Stimulated activated naive CD8-positive, alpha-beta T cell treated with anti-CD3 and anti-CD28 coated beads, Interleukin-15, amount 100 ng/mL, for 72 hours (primary cell): ENCODE measurements around the gene GSTM4.
"Not testable (repeated sequence)": the region's sequence is repeated elsewhere in the genome, so short reads cannot be mapped to it uniquely, and the experiment has no call there.

Source experiments
- ATAC-seq: fragments of 150-1000 bp; cut with Tn5 transposase; 2 replicates; pipeline ENCODE4 v1.10.0; 2021; ENCODE audit warnings: mild to moderate bottlenecking, moderate library complexity
- DNase-seq, 2 donors: peaks; one replicate each; pipeline ENCODE4 v3.0.0; 2021 to 2022
- H3K27ac Mint-ChIP-seq, 2 donors: one replicate each; pipeline ENCODE4 v1.8.0; 2022; ENCODE audit warnings: mild to moderate bottlenecking in 2 of 2, mixed read lengths in 2 of 2, moderate library complexity in 2 of 2
- H3K27me3 Mint-ChIP-seq: one replicate; pipeline ENCODE4 v1.8.0; 2022; ENCODE audit warnings: mixed read lengths
- H3K4me1 Mint-ChIP-seq: one replicate; pipeline ENCODE4 v1.8.0; 2022; ENCODE audit warnings: mild to moderate bottlenecking, mixed read lengths
- H3K4me3 Mint-ChIP-seq, 2 donors: one replicate each; pipeline ENCODE4 v1.8.0; 2022; ENCODE audit warnings: mild to moderate bottlenecking in 2 of 2, mixed read lengths in 2 of 2, moderate library complexity in 1 of 2
- H3K9me3 Mint-ChIP-seq, 2 donors: one replicate each; pipeline ENCODE4 v1.8.0; 2022; ENCODE audit warnings: mixed read lengths in 2 of 2

The GSTM4 gene

DNA sequence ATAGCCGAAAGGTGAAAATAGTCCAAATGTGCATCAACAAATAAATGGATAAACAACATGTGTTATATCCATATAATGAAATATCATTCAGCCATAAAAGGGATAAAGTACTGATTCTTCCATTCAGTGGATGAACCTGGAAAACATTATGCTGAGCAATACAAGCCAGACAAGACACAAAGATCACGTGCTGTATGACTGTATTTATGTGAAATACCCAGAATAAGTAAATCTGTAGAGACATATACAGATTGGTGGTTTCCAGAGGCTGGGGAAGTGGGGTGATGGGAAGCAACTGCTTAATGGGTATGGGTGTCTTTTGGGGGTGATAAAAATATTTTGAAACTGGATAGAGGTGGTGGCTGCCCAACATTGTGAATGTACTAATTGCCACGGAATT is 13.3 kb upstream of the GSTM4 start:
- no peak for ATAC-seq

DNA sequence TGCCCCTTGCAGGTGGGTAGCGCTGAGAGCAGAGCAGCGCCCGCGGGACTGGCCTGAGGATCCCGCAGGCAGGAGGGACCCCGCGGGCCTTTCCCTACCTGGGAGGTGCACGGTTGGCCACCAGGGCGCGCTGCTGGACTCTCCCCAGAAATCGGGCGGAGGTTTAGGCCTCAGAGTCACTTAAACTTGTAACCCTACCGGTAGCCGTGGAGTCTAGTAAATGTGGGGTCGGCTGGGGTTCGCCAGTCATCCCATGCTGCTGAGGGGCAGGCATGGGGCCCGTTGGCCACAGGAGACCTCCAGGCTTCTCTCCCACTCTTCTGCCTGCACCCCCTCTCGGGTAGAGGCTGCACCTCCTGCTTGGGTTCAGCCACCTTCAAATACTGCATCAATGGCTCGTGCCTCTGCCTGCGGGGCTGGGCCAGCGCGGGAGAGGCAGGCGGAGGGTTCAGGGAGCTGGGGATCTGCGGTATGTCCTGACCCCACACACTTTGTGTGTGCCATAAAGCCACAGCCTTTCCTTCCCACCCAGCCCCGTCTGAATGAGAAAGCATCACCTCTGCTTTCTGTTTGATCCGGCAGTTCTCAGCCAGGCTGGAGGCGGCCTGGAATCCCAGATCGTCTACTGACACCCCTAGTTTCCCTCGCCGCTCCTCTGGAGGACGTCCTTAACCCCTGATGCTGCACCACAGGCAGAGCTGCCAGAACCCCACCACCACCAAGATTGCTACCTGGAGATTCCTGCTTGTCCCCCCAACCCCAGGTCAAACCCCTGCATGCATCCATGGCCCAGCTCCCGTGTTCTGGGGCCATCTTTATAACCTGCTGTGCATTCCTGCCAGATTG is 12.3 kb upstream of the GSTM4 start:
- no peak overlapping the region for H3K4me3 Mint-ChIP-seq
- H3K27ac Mint-ChIP-seq = no peak overlapping the region
- peaks cover 21% of the 10 kb centered on the region for H3K27me3 Mint-ChIP-seq
- DNase-seq = peak; percentile 85 to 88
- no peaks in the 10 kb centered on the region for H3K9me3 Mint-ChIP-seq
- peaks cover 24% of the 10 kb centered on the region for H3K4me1 Mint-ChIP-seq
- peak; percentile 98 for ATAC-seq

More for the DNA sequence above, 13.3 kb upstream of the GSTM4 start:
- Mint-ChIP-seq H3K27me3 (peaks cover 21% of the 10 kb centered on the region), H3K9me3 (no peaks in the 10 kb centered on the region), H3K27ac (no peak overlapping the region), H3K4me1 (peaks cover 24% of the 10 kb centered on the region), H3K4me3 (no peak overlapping the region)
- no peak for DNase-seq

DNA sequence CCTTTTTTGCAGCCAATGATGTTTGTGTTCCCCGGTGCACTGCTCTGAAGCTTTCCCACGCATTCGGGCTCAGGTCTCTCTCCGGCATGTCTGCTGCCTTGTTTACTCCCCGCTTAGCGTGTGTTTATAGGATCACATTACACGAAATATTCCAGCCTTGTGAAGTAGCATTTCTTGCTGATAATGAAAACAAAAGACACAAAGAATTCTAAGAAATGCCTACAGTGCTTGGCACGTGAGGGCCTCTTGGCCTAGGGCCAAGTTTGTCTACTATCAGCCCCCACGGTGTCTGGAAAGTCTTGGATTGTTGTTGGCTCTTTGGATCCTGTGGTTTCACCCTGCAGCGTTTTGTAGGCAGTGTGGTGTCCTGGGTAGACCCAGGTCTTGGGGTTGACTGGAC is 11.2 kb upstream of the GSTM4 start:
- Mint-ChIP-seq H3K4me3 (no peak overlapping the region), H3K4me1 (peaks cover 24% of the 10 kb centered on the region), H3K9me3 (no peaks in the 10 kb centered on the region), H3K27me3 (peaks cover 21% of the 10 kb centered on the region), H3K27ac (no peak overlapping the region)
- no peak for DNase-seq
- no peak for ATAC-seq

DNA sequence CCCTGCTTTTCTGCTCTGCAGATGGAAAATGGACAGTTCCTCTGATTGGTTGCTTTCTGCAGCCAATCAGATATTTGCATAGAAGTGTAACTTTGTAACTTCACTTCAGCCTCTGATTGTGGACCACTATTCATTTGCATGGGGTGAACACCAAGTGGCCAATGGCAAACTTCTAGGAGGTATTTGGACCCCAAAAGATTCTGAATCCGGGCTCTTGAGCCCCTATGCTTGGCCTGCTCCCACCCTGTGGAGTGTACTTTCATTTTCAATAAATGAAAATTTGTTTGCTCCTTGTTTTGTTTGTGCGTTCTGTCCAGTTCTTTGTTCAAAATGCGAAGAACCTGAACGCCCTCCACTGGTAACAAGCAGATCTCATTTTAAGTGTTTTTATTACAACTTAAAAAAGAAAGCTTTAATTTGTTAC is 6.4 kb upstream of the GSTM4 start:
- no peaks in the 10 kb centered on the region for H3K9me3 Mint-ChIP-seq
- peaks cover 26% of the 10 kb centered on the region for H3K27me3 Mint-ChIP-seq
- ATAC-seq = no peak
- DNase-seq = no peak
- no peak overlapping the region for H3K4me3 Mint-ChIP-seq
- peaks cover 6% of the 10 kb centered on the region for H3K4me1 Mint-ChIP-seq
- H3K27ac Mint-ChIP-seq = no peak overlapping the region

DNA sequence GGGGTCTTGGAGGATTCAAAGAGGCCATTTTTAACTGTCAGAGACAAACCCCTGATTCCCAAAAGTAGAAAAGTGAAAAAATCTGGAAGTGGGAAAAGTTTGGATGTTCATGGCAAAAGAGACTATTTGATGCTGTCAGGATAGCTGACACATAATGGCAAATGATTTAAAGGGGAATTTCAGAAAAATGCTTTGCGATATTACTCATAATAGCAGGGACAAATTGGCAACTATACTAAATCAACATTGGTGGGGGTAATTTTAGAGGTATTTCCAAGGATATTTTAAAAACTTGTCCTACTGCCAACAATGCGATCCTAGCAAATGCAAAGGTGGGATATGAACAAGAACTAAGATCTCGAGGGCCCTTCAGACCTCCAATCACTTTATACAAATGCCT is 5.3 kb upstream of the GSTM4 start:
- no peak for ATAC-seq
- Mint-ChIP-seq H3K9me3 (no peaks in the 10 kb centered on the region), H3K4me1 (peaks cover 15% of the 10 kb centered on the region), H3K4me3 (no peak overlapping the region), H3K27me3 (peaks cover 16% of the 10 kb centered on the region), H3K27ac (no peak overlapping the region)
- DNase-seq = no peak

DNA sequence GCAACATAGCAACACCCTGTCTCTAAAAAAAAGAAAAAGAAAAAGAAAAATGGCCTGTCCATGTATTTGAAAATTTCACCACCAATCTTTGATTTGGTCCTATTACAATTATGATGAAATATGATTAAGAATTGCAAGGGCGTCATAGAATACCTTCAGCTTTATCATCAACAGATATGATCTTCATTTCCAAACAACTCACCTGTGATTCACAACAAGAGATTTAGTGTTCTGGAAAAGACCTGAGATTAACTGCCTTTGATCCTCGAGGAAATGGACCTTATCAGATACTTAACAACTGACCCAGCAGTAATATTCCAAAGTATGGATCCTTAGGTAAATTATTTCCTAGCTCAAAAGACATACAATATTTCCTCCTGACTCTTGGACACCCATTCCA is 3.5 kb upstream of the GSTM4 start:
- Mint-ChIP-seq H3K27ac (no peak overlapping the region), H3K9me3 (no peaks in the 10 kb centered on the region), H3K4me1 (peaks cover 29% of the 10 kb centered on the region)

DNA sequence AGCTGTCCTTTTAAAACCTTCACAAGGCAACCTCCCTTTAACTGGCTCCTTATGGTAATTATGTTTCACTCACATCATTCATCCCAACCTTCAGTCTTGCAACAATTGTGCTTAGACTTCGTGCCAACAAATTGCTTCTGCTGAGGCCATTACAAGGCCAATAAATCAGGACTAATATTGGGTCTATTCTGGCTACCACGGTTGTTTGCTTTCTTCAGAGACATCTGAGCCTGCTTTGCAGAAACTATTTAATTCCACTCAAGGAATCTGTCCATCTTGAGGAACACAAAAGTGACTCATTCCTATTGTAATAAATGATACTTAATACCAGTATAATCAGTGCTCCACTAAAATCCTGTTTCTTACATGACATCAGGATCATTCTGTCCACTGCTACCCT is 2.6 kb upstream of the GSTM4 start:
- no peak for ATAC-seq
- Mint-ChIP-seq H3K27ac (peak overlapping the region in 1 of 2 donors; percentile 24), H3K27me3 (peaks cover 16% of the 10 kb centered on the region), H3K4me1 (peaks cover 29% of the 10 kb centered on the region), H3K9me3 (no peaks in the 10 kb centered on the region), H3K4me3 (no peak overlapping the region)
- DNase-seq = no peak

More for the DNA sequence above, 3.5 kb upstream of the GSTM4 start:
- no peak overlapping the region for H3K4me3 Mint-ChIP-seq
- ATAC-seq (no peak), DNase-seq (no peak)
- H3K27me3 Mint-ChIP-seq = peaks cover 16% of the 10 kb centered on the region

DNA sequence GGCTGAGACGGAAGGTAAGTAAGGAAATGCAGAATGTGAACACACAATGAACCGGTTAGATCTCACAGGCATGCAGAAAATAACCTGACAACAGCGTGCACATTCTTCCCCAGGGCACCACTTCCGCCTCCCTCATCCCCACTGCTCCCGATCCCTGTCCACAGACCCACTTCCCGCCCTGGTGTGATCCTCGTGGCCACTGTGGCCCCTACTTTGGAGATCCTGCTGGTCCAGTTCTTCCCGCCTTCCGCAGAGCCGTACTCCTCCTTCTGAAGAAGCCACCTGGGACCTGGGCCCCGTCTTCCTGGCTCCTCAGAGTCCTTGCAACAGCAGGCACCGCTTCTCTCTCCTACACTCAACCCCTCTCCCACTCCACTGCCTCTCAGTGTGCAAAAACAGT is 1.4 kb upstream of the GSTM4 start:
- no peak overlapping the region for H3K27ac Mint-ChIP-seq
- H3K27me3 Mint-ChIP-seq = peaks cover 16% of the 10 kb centered on the region
- DNase-seq (no peak), ATAC-seq (no peak)
- no peak overlapping the region for H3K4me3 Mint-ChIP-seq
- peaks cover 29% of the 10 kb centered on the region for H3K4me1 Mint-ChIP-seq
- no peaks in the 10 kb centered on the region for H3K9me3 Mint-ChIP-seq

DNA sequence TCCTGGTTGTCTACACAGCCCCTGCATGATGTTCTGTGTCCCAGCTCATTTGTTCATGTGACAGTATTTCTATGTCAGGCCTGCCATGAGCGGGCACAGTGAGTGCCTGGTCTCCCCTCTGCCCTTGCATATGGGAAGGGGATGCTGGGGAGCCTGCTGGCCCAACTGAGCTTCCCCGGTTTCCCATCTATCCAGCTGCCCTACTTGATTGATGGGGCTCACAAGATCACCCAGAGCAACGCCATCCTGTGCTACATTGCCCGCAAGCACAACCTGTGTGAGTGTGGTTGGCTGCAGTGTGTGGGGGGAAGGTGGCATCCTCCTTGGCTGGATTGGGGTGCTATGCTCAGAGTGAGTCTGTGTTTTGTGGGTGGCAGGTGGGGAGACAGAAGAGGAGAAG is 1.5 kb downstream of the GSTM4 start:
- Mint-ChIP-seq H3K9me3 (no peaks in the 10 kb centered on the region), H3K27me3 (no peaks in the 10 kb centered on the region), H3K4me1 (peaks cover 29% of the 10 kb centered on the region), H3K4me3 (peak overlapping the region in 1 of 2 donors; percentile 22), H3K27ac (no peak overlapping the region)
- DNase-seq = no peak
- no peak for ATAC-seq

DNA sequence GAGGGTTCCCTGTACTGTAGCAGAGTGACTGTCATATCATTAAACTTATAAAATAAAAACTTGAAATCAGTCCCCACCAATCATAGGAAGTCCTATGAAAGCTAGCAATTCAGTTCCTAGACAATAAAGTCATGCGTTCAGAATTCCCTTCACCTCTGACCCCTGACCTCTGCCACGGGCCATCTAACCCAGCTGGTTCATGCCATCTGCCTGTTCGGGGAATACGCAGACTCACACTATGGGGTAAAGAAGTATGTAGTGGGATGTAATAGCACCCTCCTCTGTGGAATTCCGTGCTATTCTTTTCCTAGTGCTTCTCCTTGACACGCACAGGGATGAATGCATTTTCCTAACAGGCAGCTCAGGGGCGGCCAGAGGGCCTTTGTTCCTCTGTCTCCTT is 2.1 kb downstream of the GSTM4 start:
- no peak for DNase-seq
- no peak overlapping the region for H3K4me3 Mint-ChIP-seq
- H3K27me3 Mint-ChIP-seq = no peaks in the 10 kb centered on the region
- H3K9me3 Mint-ChIP-seq = no peaks in the 10 kb centered on the region
- ATAC-seq = no peak
- H3K4me1 Mint-ChIP-seq = peaks cover 29% of the 10 kb centered on the region
- no peak overlapping the region for H3K27ac Mint-ChIP-seq

DNA sequence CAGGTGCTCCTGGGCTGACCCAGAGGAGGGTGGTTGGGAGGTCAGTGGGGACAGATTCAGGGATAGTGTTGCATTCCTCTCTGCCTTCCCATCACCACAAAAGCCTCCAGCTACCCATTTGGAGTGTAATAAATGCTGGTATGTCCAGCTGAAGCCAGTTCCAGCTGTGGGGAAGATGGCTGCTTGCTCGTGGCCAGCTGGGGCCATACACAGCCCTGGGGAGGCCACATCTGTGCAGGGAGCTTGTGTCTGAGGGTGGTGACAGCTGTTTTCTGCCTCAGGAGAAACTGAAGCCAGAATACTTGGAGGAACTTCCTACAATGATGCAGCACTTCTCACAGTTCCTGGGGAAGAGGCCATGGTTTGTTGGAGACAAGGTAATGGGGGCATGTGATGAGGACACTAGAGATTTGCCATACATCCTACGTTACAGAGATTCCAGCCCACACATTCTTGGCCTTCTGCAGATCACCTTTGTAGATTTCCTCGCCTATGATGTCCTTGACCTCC is 2.7 kb downstream of the GSTM4 start:
- H3K4me1 Mint-ChIP-seq = peaks cover 29% of the 10 kb centered on the region
- DNase-seq = no peak
- H3K27ac Mint-ChIP-seq = no peak overlapping the region
- no peaks in the 10 kb centered on the region for H3K27me3 Mint-ChIP-seq
- H3K9me3 Mint-ChIP-seq = no peaks in the 10 kb centered on the region
- no peak overlapping the region for H3K4me3 Mint-ChIP-seq
- no peak for ATAC-seq

DNA sequence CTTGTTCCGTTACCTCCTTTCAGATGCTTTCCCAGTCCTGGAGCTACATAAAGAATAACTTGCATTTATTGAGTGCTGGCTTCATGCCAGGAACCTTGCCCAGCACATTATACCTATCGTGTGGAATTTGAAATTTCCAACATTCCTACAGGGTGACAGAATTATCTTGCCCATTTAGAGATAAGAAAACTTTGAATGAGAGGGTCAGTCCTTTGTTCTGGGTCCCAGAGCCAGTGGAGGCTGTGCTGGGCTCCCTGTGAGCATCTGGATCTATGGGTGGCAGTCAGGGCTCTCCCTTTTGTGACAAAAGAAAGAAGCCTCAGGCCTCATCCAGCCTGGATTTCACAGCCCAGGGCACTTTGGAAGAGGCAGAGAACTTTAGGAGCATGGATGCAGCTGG is 3.2 kb downstream of the GSTM4 start:
- ATAC-seq (no peak), DNase-seq (no peak)
- H3K27ac Mint-ChIP-seq = no peak overlapping the region
- no peak overlapping the region for H3K4me3 Mint-ChIP-seq
- no peaks in the 10 kb centered on the region for H3K27me3 Mint-ChIP-seq
- H3K4me1 Mint-ChIP-seq = peaks cover 28% of the 10 kb centered on the region
- H3K9me3 Mint-ChIP-seq = no peaks in the 10 kb centered on the region

DNA sequence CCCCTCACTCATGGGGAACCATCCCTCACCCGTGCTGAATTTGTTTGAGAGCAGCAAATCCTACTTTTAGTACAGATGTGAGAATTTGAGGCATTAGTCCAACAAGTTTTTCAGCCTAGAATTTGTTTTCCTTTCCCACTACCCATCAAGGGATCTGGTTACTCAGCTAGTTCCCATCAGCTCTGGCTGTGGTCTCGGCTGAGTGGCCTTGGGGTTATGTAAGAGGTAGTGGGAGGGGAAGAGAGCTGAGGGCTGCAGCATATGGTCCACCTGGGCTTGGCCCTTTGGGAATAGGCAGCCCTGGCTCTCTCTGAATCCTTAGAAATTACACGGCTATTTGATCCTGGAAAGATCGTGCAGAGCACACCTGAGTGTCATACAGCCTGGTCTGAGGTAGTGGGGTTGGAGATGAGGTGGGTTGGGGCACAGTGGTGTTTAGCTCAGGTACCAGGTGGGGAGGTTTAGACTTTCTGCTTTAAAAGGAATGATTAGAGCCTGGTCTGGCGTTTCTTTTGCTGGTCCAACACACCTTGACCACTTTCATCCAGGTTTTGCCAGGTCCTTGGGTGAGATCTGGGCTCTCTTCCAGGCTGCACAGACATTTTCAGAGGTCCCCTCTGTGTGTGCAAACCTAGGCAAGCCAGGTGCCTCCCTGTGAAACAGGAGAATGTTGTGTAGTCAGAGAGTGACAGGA is 4.2 kb downstream of the GSTM4 start:
- DNase-seq = no peak
- no peak overlapping the region for H3K27ac Mint-ChIP-seq
- no peaks in the 10 kb centered on the region for H3K9me3 Mint-ChIP-seq
- H3K4me3 Mint-ChIP-seq = no peak overlapping the region
- H3K4me1 Mint-ChIP-seq = peaks cover 18% of the 10 kb centered on the region
- ATAC-seq = no peak
- no peaks in the 10 kb centered on the region for H3K27me3 Mint-ChIP-seq

DNA sequence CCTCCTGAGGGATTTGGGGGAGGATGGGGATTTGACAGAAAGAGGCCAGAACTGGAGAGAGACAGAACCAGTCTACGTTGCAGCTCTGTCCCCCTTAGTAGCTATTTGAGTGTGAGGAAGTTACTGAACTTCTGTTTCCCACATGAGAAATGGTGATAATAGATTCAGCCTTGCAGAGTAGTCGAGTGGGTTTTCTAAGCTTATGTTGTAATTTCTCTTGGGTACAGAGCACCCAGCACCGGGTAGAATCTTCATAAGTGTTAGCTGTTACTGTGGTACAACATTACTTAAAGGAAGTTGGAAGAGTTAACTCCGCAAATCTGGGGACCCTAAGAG is 4.8 kb downstream of the GSTM4 start:
- H3K9me3 Mint-ChIP-seq, H3K27ac Mint-ChIP-seq, H3K4me3 Mint-ChIP-seq, H3K27me3 Mint-ChIP-seq, ATAC-seq, DNase-seq: not testable (repeated sequence)
- H3K4me1 Mint-ChIP-seq = peaks cover 14% of the 10 kb centered on the region

DNA sequence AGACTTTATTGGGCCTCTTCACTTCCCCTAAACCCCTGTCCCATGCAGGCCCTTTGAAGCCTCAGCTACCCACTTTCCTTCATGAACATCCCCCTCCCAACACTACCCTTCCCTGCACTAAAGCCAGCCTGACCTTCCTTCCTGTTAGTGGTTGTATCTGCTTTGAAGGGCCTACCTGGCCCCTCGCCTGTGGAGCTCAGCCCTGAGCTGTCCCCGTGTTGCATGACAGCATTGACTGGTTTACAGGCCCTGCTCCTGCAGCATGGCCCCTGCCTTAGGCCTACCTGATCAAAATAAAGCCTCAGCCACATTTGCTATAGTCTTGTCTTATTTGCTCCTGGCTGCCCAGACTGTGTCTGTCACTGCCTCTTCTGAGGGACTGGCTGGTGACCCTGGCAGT is 5.5 kb downstream of the GSTM4 start:
- Mint-ChIP-seq H3K4me1 (peaks cover 10% of the 10 kb centered on the region), H3K4me3 (no peak overlapping the region), H3K27ac (peak overlapping the region in 1 of 2 donors; percentile 54), H3K9me3 (no peaks in the 10 kb centered on the region), H3K27me3 (no peaks in the 10 kb centered on the region)
- DNase-seq (no peak), ATAC-seq (no peak)

DNA sequence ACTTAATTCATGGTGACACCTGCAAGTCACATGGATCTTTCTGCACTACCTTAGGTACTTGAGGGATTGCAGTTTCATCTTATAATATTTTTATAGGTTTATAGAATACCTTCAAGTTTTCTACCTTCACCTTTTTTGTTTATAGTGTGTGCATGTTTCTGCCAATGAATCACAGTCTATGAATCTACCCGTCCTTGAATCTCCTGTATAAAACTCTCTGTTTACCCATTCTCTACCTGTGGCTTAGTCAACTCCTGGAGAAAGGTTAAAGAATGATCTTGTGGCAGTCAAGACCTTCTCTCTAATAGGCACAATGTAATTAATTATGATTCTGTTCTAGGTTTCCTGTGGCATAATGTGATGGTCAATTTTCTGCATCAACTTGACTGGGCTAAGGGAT is 8.8 kb downstream of the GSTM4 start:
- Mint-ChIP-seq H3K4me1 (peaks cover 20% of the 10 kb centered on the region), H3K27me3 (no peaks in the 10 kb centered on the region), H3K9me3 (no peaks in the 10 kb centered on the region), H3K27ac (no peak overlapping the region), H3K4me3 (no peak overlapping the region)
- no peak for DNase-seq
- ATAC-seq = no peak
